H4 (cell line): Measurements from ENCODE around the gene MYMX. TPM values are rescaled to one million over a fixed set of nuclear protein-coding genes. Genes with fewer than 3 reads are reported as not detected.
"Not testable (repeated sequence)": the region's sequence is repeated elsewhere in the genome, so short reads cannot be mapped to it uniquely, and the experiment has no call there.

Experiments
- DNase-seq: peaks from one replicate; pipeline ENCODE4 v3.0.0-alpha.2; 2015; ENCODE audit warnings: low spot score
- total RNA-seq: library from RNA; depleted of rRNA; stranded (reverse); fragments of >200 nt; shearing (Covaris generic); gene quantifications from 2 replicates; pipeline ENCODE4 v1.2.3, GENCODE V29; 2014

Gene MYMX
- total RNA-seq, 1 experiment from 2014 or later = not detected

DNA sequence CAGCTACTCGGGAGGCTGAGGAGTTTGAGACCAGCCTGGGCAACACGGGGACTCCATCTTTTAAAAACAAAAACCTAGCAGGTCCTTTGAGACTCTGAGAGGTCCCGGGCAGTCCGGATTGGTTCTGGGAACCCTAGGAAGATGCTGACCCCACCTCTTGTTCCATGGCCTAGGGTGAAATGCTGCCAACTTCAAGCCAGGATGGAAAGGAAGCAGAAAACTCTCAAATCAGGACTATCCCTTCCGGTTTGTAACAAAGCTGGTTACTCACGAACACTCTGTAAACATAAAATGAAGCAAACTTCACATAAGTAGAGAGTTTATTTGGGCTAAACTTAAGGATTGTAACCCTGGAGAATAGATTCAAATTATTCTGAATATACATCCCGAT is 30.1 kb upstream of the MYMX start:
- DNase-seq = no peak

DNA sequence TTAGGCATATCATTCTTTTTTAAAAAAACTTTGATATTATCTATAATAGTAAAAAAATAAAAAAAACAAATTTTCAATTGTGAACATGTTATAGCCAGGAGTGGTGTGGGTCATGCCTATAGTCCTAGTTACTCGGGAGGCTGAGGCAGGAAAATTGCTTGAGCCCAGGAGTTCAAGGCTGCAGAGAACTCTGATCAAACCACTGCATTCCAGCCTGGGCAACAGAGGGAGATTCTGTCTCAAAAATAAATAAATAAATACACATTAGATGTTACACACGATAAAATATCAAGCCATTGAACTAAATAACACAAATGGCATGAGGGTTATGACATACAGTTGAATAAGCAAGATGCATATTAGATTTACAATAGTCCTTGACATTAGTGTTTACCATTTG is 27.9 kb upstream of the MYMX start:
- DNase-seq = no peak

DNA sequence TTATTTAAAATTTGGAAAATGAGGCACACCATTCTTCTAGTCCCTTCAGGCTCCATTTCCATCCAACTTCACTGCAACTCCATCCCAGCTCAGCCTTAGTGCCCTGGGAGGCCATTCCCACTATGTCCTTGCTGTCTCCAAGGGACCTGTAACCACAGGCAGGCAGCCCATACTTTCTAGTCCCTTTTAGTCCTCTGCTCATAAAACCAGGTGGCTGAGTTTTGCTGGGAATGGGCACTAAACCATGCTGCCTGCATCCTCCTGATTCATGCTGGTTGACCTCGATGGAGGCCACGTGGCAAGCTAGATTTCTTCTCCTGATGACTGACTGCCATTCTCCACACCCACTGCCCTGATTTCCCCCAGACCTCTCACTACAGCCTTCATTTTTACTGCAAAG is 27.5 kb upstream of the MYMX start:
- DNase-seq = no peak

DNA sequence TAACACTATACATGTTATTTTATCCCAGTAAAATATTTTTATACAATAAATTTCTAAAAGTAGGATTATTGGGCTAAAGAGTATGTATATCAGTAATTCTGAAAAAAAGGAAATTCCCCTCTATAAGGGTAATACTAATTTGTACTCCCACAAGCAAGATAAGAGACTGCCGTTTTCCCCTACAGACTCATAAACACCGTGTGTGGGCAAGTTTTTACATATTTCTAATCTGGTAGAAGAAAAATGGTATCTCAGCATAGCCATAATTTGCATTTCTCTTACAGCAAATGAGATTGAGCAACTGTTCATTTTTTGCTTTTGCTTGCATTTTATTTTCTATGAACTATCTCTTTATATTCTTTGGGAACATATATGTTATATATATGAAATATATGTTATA is 26.0 kb upstream of the MYMX start:
- no peak for DNase-seq

DNA sequence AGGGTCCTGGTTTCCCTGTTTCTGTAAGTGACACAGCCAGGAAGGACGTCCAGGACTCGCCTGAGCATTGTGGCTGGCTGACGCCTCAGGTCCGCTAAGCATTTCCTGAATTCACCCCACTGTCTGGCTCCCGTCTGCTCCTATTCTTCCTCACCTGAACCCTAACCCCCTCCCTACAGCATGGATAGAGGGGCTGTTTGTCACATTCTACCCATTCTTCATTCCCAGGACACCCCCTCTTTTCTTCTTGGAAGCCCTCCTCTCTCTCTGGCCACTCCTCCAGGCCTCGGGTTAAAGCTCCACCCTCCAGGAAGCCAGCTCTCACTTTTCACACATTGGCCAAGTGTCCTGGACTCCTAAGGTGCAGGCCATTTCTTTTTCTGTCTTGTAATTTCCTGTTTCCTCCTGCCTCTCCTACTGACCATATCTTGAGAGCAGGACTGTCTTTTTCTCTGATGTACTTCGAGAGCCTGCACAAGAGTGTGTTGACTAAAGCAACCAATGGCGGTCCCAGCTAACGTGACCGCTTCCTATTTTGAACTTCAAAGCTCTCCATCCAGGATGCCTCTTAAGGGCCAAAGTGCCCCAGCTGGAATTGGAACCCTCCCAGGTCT is 24.2 kb upstream of the MYMX start:
- DNase-seq = no peak

DNA sequence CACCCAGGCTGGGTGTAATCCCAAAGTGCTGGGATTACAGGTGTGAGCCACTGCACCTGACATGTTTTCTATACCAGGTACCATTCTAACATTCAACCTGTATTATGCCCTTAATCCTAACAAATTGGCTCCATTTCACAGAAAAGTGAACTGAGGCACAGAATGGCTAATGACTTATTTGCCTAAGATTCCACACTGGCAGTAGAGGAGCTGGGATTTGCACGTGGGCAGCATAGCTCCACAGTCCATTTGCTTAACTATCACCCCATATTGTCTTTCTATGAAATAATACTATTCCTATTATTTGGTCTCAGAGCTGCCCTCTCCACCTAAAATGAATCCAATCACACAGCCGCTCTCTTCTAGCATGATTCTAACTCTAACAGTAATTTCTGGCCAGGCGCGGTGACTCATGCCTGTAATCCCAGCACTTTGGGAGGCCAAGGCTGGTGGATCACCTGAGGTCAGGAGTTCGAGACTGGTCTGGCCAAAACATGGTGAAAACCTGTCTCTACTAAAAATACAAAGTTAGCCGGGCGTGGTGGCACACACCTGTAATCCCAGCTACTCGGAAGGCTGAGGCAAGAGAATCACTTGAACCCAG is 23.3 kb upstream of the MYMX start:
- DNase-seq = no peak

DNA sequence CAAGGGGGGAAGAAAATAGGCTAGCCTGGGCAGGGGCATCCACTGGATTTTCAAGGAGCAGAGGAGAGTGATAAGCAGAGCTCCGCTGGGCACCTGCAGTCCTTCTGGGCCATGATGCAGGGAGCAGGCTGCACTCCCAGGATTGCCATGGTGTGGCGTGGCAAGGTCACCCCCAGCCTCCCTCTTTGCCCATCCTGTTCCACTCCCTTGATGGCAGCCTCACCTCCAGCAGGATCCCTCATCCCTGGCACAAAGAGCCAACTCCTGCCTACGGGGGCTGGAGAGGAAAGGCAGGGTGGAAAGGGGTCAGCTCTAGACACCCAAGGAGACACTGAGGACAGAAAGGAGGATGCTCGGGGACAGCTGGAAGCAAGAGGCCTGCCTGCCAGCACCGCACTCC is 22.4 kb upstream of the MYMX start:
- DNase-seq = no peak

DNA sequence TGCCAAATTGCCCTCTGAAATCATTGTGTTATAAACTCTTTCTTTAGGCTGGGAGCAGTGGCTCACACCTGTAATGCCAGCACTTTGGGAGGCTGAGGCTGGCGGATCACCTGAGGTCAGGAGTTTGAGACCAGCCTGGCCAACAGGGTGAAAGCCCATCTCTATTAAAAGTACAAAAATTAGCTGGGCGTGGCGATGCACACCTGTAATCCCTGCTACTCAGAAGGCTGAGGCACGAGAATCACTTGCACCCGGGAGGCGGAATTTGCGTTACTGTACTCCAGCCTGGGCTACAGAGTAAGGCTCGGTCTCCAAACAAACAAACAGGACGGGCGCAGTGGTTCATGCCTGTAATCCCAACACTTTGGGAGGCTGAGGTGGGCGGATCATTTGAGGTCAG is 20.4 kb upstream of the MYMX start:
- DNase-seq = not testable (repeated sequence)

DNA sequence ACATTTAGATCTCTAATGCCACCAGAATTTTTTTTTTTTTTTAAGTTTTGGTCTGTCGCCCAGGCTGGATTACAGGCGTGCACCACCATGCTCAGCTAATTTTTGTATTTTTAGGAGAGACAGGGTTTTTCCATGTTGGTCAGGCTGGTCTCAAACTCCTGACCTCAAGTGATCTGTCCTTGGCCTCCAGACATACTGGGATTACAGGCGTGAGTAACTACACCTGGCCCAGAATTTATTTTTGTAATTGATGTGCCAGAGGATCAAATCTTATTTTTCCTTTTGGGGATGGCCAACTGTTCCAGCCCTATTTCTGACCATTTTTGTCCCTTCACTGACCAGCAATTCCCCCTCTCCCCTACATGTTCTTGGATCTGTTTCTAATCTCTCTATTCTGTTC is 18.0 kb upstream of the MYMX start:
- no peak for DNase-seq

DNA sequence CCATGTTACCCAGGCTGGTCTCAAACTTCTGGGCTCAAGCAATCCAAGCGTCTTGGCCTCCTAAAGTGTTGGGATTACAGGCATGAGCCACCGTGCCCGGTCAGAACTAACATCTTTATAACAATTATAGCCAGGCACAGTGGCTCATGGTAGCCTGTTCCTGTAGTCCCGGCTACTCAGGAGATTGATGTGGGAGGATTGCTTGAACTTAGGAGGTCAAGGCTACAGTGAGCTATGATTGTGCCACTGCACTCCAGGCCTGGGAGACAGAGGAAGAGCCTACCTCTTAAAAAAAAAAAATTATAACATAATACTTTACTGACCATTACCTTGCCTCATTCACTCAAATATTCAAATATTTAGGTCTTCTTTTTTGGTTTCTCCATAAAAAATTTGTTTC is 16.8 kb upstream of the MYMX start:
- no peak for DNase-seq

DNA sequence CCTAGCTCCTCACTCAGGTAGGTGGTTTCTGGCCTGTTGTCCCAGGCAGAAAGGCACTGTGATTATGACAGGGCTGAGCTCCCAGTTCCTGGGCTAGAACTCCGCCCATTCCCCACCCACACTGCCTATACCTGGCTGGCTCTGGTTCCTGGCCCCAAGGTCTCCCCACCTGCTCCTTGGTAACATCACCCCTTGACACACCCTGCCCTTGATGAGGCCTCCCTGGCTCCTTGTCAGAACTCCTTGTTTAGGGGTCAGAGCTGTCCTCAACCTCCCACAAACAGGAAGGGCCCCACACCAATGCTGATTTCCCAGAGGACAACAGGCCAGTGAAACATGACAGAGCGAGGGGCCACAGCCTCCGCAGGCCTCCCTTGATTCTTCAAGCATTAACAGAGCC is 15.5 kb upstream of the MYMX start:
- no peak for DNase-seq

DNA sequence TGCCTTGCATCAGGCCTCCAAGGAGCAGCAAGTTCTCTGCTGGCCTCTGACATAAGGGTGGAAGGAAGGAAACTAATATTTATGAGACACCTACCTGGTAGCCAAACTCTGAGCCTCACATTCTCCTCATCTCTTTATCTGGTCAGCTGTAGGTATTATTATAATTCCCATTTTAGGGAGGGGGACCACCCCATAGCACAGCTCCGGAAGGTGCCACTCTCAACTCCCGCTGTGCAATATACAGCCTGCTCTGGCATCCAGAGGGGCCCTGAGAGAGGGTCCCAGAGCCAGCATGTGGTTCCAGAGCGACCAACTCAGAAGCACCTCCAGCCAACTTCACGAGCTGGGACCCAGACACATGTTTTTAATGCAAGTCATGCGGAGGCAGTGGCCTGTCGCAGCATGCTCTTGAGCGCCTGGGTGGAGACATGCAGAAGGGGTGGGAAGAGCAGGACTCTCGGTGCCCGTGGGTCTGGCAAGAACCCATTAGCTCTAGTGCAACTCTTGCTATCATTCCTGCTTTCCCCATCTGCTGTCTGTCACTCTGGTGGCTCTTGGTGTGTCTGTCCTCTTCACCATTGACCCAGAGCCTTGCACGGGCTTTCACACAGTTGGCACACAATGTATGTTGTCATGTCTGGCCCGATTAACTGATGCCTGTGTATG is 15.0 kb upstream of the MYMX start:
- DNase-seq = no peak

DNA sequence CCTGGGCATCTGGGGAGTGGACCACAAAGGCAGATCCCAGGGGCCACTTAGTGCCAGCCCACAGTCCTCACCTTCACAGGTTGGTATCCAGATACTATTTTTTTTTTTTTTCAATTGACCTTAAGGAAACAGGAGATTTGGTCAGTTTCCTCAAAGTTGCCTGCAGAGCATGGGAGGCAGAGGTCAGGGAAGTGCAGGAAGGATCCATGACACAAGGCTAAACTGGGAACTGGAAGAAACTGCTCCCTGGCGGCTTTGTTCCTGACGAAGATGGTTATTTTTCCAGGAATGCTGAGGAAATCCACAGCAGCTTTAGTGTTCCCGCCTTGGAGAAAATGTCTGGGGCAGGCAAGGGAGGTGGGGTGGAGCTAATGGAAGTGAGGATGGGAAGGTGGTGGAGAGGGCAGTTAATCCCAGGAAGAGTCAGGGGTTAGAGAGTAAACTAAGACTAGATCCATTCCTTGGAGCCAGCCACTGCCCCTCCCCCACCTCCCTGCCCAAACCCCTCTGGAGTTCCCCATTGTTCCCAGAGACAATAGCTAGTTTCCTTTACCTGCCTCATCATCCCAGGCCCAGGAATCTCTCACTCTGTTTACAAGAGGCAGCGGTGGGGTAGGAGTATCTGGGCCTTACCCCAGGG is 14.3 kb upstream of the MYMX start:
- DNase-seq = no peak

DNA sequence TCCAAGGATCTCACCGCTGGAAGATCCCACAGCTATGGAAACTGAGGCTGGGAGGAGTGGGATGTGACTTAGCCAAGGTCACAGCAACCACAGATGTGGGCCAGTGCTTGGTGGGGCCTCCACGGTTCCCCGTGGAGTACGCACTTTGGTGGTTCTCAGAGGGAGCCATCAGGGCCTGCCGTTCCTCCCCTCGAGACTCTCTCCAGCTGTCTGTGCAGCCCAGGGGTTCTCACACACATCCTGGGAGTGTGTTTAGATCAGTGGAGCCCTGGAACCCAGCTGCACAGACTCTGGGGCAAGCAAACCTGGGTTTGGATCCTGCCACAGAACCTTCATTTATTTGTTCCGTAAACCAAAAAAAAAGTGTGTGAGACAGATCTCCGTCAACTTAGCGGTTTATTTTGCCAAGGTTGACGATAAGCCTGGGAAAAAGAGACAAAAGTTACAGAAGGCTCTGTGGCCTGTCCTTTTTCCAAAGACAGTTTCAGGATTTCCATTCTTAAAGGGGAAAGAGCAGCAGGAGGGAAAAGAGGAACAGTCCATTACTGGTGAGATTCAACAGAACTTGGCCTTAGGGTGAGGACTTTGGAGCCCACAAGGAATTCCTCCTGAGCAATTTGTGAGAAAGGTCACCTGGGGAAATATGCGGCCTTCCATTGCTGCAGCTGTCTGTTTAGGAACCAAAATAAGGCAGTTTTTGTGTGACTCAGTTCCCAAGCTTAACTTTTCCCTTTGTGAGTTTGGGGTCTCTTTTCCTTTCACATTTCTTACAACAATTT is 13.6 kb upstream of the MYMX start:
- no peak for DNase-seq

DNA sequence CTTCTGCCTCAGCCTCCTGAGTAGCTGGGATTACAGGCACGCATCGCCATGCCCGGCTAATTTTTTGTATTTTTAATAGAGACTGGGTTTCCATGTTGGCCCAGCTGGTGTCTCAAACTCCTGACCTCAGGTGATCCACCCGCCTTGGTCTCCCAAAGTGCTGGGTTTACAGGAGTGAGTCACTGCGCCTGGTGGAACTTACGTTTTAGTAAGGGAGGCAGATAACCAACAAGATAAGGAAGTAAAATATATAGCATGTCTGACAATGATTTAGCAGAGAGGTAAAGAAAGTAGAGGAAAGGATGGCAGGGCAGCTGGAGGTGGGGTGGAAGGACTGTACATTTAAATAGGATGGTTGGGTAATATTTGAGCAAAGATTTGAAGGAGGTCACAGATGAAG is 12.8 kb upstream of the MYMX start:
- no peak for DNase-seq

DNA sequence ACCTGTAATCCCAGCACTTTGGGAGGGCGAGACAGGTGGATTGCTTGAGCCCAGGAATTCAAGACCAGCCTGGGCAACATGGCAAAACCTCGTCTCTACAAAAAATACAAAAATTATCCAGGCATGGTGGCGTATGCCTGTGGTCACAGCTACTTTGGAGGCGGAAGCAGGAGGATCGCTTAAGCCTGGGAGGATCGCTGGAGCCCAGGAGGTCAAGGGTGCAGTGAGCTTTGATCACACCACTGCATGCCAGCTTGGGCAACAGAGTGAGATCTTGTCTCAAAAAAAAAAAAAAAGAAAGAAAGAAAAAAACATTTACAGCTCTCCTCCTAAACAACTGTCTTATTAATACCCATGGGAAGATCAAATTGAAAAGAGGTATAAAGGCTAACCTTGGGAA is 8.8 kb upstream of the MYMX start:
- no peak for DNase-seq

DNA sequence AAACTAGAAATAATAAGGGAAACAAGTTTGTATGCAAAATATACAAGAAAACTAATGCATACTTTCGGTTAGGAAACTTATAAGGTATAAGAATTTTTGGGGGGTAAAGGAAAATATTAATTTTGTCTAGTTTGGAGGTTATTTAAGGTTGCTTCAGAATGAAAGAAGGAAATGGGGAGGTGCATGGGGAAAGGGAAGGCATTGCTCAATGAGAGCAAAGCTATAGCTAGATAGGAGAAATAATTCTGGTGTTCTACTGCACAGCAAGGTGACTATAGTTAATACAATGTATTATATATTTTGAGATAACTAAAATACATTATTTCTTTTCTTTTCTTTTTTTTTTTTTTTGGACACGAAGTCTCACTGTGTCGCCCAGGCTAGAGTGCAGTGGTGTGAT is 5.4 kb upstream of the MYMX start:
- no peak for DNase-seq

DNA sequence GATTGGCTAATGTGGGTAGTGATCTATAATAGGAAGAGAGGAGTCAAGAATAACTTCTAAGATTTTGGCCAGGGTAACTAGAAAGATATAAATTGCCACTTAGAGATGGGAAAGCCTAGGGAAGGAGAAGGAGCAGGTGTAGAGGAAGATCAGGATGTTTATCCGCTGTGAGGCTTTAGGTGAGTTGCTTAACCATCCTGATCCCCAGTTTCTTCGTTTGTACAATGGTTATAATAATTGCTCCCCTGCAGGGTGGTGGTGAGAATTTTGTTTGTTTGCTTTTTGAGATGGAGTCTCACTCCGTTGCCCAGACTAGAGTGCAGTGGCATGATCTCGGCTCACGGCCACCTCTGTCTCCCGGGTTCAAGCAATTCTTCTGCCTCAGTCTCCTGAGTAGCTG is 2.4 kb upstream of the MYMX start:
- DNase-seq = no peak

DNA sequence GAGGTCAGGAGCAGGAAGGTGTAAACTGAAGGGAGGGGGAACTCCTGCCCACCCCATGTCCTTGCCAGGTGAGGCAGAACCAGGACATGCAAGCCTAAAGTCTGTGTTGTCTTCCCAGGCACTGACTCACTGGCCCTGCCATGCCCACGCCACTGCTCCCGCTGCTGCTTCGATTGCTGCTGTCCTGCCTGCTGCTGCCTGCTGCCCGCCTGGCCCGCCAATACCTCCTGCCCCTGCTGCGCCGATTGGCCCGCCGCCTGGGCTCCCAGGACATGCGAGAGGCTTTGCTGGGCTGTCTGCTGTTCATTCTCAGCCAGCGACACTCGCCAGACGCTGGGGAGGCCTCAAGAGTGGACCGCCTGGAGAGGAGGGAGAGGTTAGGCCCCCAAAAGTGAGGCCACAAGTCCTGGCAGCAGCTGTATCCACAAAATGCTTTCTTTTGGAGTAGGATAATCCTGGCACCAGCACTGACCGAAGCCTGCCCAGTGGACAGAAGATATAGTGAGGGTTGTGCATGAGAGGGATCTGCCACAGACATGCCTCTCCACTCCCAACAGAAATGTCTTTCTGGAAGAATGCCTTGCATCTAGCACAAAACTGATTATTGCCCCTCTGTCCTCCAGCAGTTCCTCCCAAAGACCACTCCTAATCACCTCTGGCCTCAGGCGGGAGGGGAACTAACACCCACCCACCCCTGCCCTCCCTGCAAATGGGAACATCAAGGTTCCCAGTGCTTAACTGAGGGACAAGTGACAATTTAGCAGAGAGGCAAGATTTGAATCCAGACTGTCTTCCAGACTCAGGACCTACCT is 812 bp downstream of the MYMX start:
- DNase-seq = no peak

DNA sequence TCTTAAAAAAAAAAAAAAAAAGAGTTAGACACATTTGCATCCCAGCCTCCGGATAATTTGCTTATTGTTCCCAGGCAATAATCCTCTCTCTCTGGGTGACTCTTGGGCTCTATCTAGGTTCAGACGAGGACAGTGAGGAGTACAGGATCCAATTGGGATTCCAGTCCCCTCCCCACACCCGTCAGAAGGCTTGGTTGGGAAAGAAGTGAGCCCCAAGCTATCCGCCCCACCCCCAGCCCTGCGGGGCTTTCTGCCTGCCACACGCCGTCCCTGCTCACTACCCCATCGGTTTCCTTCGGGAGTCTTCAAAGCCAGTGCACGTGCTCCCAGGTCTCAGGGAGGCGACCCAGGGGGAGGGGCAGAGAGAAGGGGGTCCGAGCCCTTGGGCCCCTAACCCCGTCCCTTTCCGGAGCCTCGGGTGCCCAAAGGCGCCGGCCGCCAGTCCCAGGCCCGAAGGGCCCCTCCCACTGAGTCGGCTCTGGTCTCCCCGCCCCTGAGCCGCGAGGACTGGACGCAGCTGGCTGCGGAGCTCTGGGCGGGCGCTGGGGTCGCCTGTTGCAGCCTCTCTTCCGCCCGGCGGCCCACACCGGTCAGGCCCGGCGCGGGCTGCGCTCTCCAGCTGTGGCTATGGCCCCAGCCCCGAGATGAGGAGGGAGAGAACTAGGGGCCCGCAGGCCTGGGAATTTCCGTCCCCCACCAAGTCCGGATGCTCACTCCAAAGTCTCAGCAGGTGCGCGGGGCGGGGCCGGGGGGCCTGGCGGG is 2.5 kb downstream of the MYMX start:
- no peak for DNase-seq
